GM12878 (cell line): ENCODE results near the gene TRPC3.

Experiments used
- ASH2L ChIP-seq: fragments of 300-600, 200-600 bp; sonication (generic); IDR thresholded peaks from 2 replicates; pipeline ENCODE4 v1.6.1; 2017; ENCODE audit warnings: low read depth, mild to moderate bottlenecking, borderline replicate concordance
- CBFB ChIP-seq: IDR thresholded peaks from 2 replicates; pipeline ENCODE4 v1.6.1; 2016; ENCODE audit warnings: antibody characterized with exemption, low read depth
- CEBPB ChIP-seq, 2 experiments: fragments of 150-350 bp in 1 of 2; IDR thresholded peaks; 2 replicates each; pipeline ENCODE4 v1.6.1; 2012 to 2014; ENCODE audit warnings: low read depth in 2 of 2, low read length in 2 of 2, borderline replicate concordance in 1 of 2, inconsistent platforms in 1 of 2
- CTCF ChIP-seq, 3 experiments: IDR thresholded peaks in 2 of 3; conservative IDR thresholded peaks in 1 of 3; 2 replicates each; pipeline ENCODE4 v1.5.1; 2011; ENCODE audit warnings: low read depth in 3 of 3, low read length in 3 of 3, mild to moderate bottlenecking in 3 of 3, control low read depth in 2 of 3, moderate library complexity in 2 of 3, inconsistent platforms in 1 of 3, mixed read lengths in 1 of 3; ENCODE audit not compliant: control insufficient read depth in 2 of 3, insufficient read depth in 1 of 3; ENCODE audit errors: extremely low read depth in 1 of 3
- EP300 ChIP-seq, 2 experiments: fragments of 150-350 bp in 1 of 2; IDR thresholded peaks; 2 replicates each; pipeline ENCODE4 v1.6.1; 2011 to 2012; ENCODE audit warnings: low read depth in 2 of 2, low read length in 2 of 2, borderline replicate concordance in 1 of 2, improper control_type of control experiment in 1 of 2, inconsistent platforms in 1 of 2; ENCODE audit not compliant: control insufficient read depth in 1 of 2
- POLR2A ChIP-seq: IDR thresholded peaks from 2 replicates; pipeline ENCODE4 v1.6.1; 2011; ENCODE audit warnings: low read depth, mild to moderate bottlenecking, low read length
- RAD51 ChIP-seq: fragments of 450-650 bp; IDR thresholded peaks from 2 replicates; pipeline ENCODE4 v1.6.1; 2016; ENCODE audit warnings: moderate library complexity, mild to moderate bottlenecking, inconsistent platforms
- RB1 ChIP-seq: fragments of 450-650 bp; formaldehyde crosslinking; IDR thresholded peaks from 2 replicates; pipeline ENCODE4 v1.6.1; 2017; ENCODE audit warnings: mild to moderate bottlenecking, borderline replicate concordance
- SMARCA5 ChIP-seq: fragments of 450-650 bp; IDR thresholded peaks from 2 replicates; pipeline ENCODE4 v1.6.1; 2017; ENCODE audit warnings: mild to moderate bottlenecking
- SMC3 ChIP-seq: IDR thresholded peaks from 2 replicates; pipeline ENCODE4 v1.6.1; 2011; ENCODE audit warnings: low read length, improper control_type of control experiment, borderline replicate concordance
- SRF ChIP-seq, 2 experiments: IDR thresholded peaks; 2 replicates each; pipeline ENCODE4 v1.6.1; 2011; ENCODE audit warnings: low read depth in 2 of 2, low read length in 2 of 2, mild to moderate bottlenecking in 1 of 2, moderate library complexity in 1 of 2
- TCF7 ChIP-seq: IDR thresholded peaks from 2 replicates; pipeline ENCODE4 v1.6.1; 2014; ENCODE audit warnings: antibody characterized with exemption, borderline replicate concordance
- TF ChIP-seq, protein P1 (sequence below): fragments of 450-650 bp; IDR thresholded peaks from 2 replicates; pipeline ENCODE4 v1.6.1; 2017; ENCODE audit warnings: mild to moderate bottlenecking
- TF ChIP-seq, protein P2 (sequence below): fragments of 450-650 bp; IDR thresholded peaks from 2 replicates; pipeline ENCODE4 v1.6.1; 2017; ENCODE audit warnings: borderline replicate concordance

GRCh38 chr4:121964958-121965357, 13.1 kb upstream of the TRPC3 start:
- no peak for TF ChIP-seq ASH2L
- no peak for TF ChIP-seq EP300 (IDR thresholded peaks at IDR 0.05; ENCODE audit: borderline replicate concordance in 1 of 2, control insufficient read depth in 1 of 2, low read depth in 2 of 2, low read length in 2 of 2)
- no peak for TF ChIP-seq RB1
- TF ChIP-seq, protein P1, sequence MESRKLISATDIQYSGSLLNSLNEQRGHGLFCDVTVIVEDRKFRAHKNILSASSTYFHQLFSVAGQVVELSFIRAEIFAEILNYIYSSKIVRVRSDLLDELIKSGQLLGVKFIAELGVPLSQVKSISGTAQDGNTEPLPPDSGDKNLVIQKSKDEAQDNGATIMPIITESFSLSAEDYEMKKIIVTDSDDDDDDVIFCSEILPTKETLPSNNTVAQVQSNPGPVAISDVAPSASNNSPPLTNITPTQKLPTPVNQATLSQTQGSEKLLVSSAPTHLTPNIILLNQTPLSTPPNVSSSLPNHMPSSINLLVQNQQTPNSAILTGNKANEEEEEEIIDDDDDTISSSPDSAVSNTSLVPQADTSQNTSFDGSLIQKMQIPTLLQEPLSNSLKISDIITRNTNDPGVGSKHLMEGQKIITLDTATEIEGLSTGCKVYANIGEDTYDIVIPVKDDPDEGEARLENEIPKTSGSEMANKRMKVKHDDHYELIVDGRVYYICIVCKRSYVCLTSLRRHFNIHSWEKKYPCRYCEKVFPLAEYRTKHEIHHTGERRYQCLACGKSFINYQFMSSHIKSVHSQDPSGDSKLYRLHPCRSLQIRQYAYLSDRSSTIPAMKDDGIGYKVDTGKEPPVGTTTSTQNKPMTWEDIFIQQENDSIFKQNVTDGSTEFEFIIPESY: no peak
- TF ChIP-seq SMARCA5: no peak
- TF ChIP-seq, protein P2, sequence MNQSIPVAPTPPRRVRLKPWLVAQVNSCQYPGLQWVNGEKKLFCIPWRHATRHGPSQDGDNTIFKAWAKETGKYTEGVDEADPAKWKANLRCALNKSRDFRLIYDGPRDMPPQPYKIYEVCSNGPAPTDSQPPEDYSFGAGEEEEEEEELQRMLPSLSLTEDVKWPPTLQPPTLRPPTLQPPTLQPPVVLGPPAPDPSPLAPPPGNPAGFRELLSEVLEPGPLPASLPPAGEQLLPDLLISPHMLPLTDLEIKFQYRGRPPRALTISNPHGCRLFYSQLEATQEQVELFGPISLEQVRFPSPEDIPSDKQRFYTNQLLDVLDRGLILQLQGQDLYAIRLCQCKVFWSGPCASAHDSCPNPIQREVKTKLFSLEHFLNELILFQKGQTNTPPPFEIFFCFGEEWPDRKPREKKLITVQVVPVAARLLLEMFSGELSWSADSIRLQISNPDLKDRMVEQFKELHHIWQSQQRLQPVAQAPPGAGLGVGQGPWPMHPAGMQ: no peak
- TF ChIP-seq SRF (IDR thresholded peaks at IDR 0.05; ENCODE audit: low read depth in 2 of 2, low read length in 2 of 2): no peak
- TF ChIP-seq RAD51: no peak
- TF ChIP-seq CTCF (IDR thresholded peaks at IDR 0.05 in 2 of 3, conservative IDR thresholded peaks at IDR 0.05 in 1 of 3; ENCODE audit: control insufficient read depth in 2 of 3, extremely low read depth in 1 of 3, insufficient read depth in 1 of 3, low read depth in 3 of 3, low read length in 3 of 3): no peak
- no peak for TF ChIP-seq POLR2A
- no peak for TF ChIP-seq CBFB
- no peak for TF ChIP-seq CEBPB (IDR thresholded peaks at IDR 0.05; ENCODE audit: borderline replicate concordance in 1 of 2, low read depth in 2 of 2, low read length in 2 of 2)
- TF ChIP-seq SMC3: no peak
- TF ChIP-seq TCF7: no peak
